ENCODE data around the gene RCCD1. TPM values are rescaled to one million over a fixed set of nuclear protein-coding genes. Genes with fewer than 3 reads are reported as not detected.
A peak's percentile ranks its signal among the peaks of the same experiment; 100 is the strongest.

RCCD1 gene
- total RNA-seq, 4 donors from 2014 or later: 12.9 to 25.4 (median 17.9) TPM

- Histone ChIP-seq H3K27ac (no peak overlapping the region), H3K9me3 (no peaks in the 10 kb centered on the region), H3K27me3 (no peaks in the 10 kb centered on the region), H3K36me3 (no peaks in the 10 kb centered on the region), H3K4me3 (no peak overlapping the region), H3K4me1 (peaks cover 26% of the 10 kb centered on the region)
- WGBS: 97% methylated on average over 4 of the region's 4 CpGs
- TF ChIP-seq POLR2AphosphoS5 (IDR thresholded peaks at IDR 0.05) (no peak), POLR2A (IDR thresholded peaks at IDR 0.05) (no peak), EP300 (IDR thresholded peaks at IDR 0.05) (no peak), CTCF (IDR thresholded peaks at IDR 0.05) (no peak)
- DNase-seq (ENCODE audit: low spot score in 2 of 2): no peak
Observed at GRCh38 chr15:90990446-90990845, 35.8 kb downstream of the RCCD1 start.

- Histone ChIP-seq H3K4me3 (no peak overlapping the region), H3K9me3 (no peaks in the 10 kb centered on the region), H3K4me1 (peaks cover 23% of the 10 kb centered on the region), H3K27ac (no peak overlapping the region), H3K36me3 (no peaks in the 10 kb centered on the region), H3K27me3 (no peaks in the 10 kb centered on the region)
- WGBS: 88% methylated on average over 6 of the region's 6 CpGs
- no peak for DNase-seq (ENCODE audit: low spot score in 2 of 2)
- TF ChIP-seq EP300 (IDR thresholded peaks at IDR 0.05): no peak
- TF ChIP-seq CTCF (IDR thresholded peaks at IDR 0.05): no peak
- TF ChIP-seq POLR2A (IDR thresholded peaks at IDR 0.05): no peak
- no peak for TF ChIP-seq POLR2AphosphoS5 (IDR thresholded peaks at IDR 0.05)
Observed at GRCh38 chr15:90991587-90992285, 37.1 kb downstream of the RCCD1 start.

- 0% methylated on average over 35 of the region's 50 CpGs for WGBS
- Histone ChIP-seq H3K9me3 (no peaks in the 10 kb centered on the region), H3K4me1 (peaks cover 23% of the 10 kb centered on the region), H3K27ac (peak overlapping the region; percentile 82), H3K36me3 (peaks cover 17% of the 10 kb centered on the region), H3K27me3 (no peaks in the 10 kb centered on the region), H3K4me3 (peak overlapping the region; percentile 100)
- no peak for DNase-seq (ENCODE audit: low spot score in 2 of 2)
- TF ChIP-seq EP300 (IDR thresholded peaks at IDR 0.05): no peak
- no peak for TF ChIP-seq POLR2A (IDR thresholded peaks at IDR 0.05)
- no peak for TF ChIP-seq CTCF (IDR thresholded peaks at IDR 0.05)
- TF ChIP-seq POLR2AphosphoS5 (IDR thresholded peaks at IDR 0.05): no peak
Observed at GRCh38 chr15:90994059-90994416, 39.4 kb downstream of the RCCD1 start.

- TF ChIP-seq POLR2A (IDR thresholded peaks at IDR 0.05) (peak in 1 of 2 donors; percentile 82), POLR2AphosphoS5 (IDR thresholded peaks at IDR 0.05) (peak in 2 of 3 donors; percentile 51 to 78), EP300 (IDR thresholded peaks at IDR 0.05) (peak; percentile 31), CTCF (IDR thresholded peaks at IDR 0.05) (no peak)
- under 1% methylated on average over 37 of the region's 75 CpGs for WGBS
- Histone ChIP-seq H3K36me3 (peaks cover 23% of the 10 kb centered on the region), H3K4me1 (peaks cover 23% of the 10 kb centered on the region), H3K27ac (peak within 1 kb of the TSS; percentile 82), H3K27me3 (no peaks in the 10 kb centered on the region), H3K4me3 (peak within 1 kb of the TSS; percentile 100), H3K9me3 (no peaks in the 10 kb centered on the region)
- peak; percentile 98 for DNase-seq (ENCODE audit: low spot score in 2 of 2)
Observed at GRCh38 chr15:90994417-90995311, 40.0 kb downstream of the RCCD1 start, which contains the start of gene PRC1. Gene PRC1, minus strand, starts transcription at chr15:90994535. Its CDS starts 118 bp downstream, at chr15:90994417.

GRCh38 chr15:90998737-90999136 is 44.1 kb downstream of the RCCD1 start:
- WGBS: 80% methylated on average over 8 of the region's 8 CpGs
- H3K36me3 ChIP-seq: peaks cover 64% of the 10 kb centered on the region
- no peaks in the 10 kb centered on the region for H3K9me3 ChIP-seq
- H3K4me3 ChIP-seq: no peak overlapping the region
- TF ChIP-seq POLR2AphosphoS5 (IDR thresholded peaks at IDR 0.05) (no peak), POLR2A (IDR thresholded peaks at IDR 0.05) (no peak), CTCF (IDR thresholded peaks at IDR 0.05) (no peak), EP300 (IDR thresholded peaks at IDR 0.05) (no peak)
- no peaks in the 10 kb centered on the region for H3K27me3 ChIP-seq
- DNase-seq (ENCODE audit: low spot score in 2 of 2): no peak
- H3K4me1 ChIP-seq: peaks cover 11% of the 10 kb centered on the region
- no peak overlapping the region for H3K27ac ChIP-seq

All from suprapubic skin (tissue), 4 donors.